Glomerular visceral epithelial cell (primary cell): ENCODE measurements around the gene VSTM2B.
"Not testable (repeated sequence)": the region's sequence is repeated elsewhere in the genome, so short reads cannot be mapped to it uniquely, and the experiment has no call there.

ENCODE experiments used
- DNase-seq: peaks from one replicate; pipeline ENCODE4 v3.0.0-alpha.2; 2016; ENCODE audit errors: extremely low spot score

The VSTM2B gene

DNA sequence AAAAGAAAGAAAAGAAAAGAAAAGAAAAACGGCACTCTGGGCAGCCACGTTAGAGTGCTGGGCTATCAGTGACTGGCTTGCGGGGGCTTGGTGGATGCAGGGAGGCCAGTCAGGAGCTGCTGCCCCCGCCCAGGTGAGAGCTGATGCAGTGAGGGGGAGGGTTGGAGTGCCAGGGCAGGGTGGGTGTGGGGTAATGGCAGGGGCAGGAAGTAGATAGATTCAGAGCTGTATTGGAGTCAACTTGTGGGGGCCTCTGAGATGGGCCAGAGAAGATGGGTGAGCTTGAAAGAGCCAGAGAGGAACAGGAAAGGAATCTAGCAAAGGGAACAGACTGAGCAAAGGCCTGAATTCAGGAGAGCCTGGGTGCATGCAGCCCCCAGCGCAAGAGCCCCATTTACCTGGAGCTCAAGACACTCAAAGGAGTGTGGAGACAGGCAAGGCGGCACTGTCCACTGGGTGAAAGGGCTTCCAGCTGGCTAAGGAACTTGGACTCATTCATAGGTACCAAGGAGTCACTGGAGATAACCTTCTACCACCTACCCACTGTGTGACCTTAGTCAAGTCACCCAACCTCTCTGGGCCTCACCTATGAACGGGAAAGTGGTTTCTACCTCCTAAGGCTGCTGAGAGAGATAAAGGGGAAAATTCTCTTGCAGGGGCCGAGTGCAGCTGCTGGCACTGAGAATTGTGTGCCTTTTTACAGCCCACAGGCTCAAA lies 20.2 kb downstream of the VSTM2B start:
- DNase-seq, result no peak

DNA sequence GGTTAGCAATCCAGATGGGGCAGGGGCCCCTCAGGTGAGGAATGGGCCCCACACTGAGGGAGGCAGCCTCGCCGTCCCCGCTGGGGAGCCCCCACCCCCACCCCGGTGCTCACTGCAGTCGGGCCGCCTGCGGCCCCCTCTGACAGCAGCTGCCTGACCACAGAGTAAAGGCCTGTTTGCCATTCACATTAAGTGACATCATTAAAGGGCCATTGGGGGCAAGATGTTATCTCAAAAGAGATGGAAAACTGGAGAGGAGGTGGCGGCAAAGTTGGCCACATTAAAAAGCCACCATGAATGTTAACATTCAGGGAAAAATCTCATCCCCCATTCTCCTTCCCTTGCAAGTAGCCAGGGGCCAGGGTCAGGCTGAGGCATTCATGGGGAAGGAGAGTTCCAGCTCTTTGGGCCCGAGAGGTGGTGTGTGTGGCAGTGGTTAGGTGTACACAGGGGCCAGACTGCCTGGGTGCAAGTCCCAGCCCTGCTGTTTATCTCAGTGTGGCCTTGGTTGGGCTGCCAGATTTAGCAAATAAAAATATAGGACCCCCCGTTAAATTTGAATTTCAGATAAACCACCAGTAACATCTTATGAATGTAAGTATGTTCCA lies 20.9 kb downstream of the VSTM2B start:
- no peak for DNase-seq

DNA sequence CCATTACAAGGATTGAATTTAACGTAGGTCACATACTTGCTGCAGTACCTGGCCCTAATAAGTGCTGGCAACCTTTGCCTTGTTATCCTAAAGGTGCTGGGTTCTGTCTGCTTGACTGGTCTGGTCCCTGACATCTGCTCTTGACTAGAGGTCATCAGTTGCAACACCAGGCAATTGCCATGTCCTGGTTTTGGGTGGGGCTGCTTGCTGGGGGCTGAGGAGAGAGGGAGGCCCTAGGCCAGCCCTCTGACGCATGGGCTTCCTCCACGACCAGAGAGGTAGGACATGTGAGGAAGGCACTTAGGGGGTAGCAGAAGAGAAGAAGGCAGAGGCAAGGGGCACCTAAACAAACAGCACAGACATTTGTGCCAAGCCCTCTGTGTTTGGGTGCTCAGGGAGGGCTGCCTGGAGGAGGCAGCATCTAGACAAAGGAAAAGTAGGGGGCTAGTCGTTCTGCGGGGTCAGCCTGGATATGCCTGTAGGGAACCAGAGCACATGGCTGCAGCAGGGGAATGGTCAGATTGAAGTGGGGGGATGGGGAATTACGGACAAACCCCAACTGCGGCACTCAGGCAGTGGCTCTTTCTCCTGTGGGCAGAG lies 21.7 kb downstream of the VSTM2B start:
- no peak for DNase-seq

DNA sequence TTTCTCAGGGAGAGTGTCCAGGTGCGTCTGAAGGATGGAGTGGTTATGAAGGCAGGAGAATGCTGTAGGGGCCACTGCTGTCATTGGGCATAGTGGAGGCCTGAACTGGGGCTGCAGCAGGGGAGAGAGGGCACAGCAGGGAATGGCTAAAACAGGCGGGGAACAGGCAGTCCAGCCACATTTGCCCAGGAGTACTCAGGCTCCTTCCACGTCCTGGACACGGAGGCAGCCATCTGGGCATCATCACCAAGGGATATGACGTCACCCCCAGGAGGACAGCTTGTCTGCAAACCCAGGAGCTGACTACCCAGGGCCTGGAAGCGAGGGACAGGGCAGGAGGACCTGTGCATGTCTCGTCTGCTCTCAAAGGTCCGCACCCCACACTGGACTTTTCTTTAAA lies 22.2 kb downstream of the VSTM2B start:
- no peak for DNase-seq

DNA sequence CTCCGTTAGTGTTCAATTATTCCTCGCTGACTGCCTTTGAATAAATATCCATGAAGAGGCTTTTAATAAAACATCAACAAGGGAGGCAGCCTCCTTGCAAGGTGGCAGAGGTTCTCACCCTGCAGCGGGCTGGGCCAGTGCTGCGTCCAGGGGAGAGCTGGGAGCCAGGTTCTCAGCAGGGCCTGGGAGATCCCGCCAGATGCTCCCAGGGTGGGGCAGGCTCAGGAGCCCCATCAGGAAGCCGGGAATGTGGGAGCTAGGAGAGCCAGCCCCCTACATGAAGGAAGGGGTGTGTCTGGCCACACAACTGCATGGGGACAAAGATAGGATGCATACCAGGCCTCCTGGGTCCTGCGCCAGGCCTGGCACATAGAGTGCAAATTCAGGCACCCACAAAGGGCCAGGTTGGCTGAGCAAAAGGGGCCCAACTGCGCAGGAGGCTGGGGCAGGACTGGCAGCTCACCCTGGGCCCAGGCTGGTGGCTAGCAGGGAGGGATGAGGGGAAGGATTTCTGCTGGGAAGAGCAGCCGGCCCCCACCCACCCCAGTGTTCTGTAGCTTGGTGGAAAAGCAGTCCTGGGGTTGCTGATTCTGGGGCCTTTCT lies 22.8 kb downstream of the VSTM2B start:
- DNase-seq, result no peak

DNA sequence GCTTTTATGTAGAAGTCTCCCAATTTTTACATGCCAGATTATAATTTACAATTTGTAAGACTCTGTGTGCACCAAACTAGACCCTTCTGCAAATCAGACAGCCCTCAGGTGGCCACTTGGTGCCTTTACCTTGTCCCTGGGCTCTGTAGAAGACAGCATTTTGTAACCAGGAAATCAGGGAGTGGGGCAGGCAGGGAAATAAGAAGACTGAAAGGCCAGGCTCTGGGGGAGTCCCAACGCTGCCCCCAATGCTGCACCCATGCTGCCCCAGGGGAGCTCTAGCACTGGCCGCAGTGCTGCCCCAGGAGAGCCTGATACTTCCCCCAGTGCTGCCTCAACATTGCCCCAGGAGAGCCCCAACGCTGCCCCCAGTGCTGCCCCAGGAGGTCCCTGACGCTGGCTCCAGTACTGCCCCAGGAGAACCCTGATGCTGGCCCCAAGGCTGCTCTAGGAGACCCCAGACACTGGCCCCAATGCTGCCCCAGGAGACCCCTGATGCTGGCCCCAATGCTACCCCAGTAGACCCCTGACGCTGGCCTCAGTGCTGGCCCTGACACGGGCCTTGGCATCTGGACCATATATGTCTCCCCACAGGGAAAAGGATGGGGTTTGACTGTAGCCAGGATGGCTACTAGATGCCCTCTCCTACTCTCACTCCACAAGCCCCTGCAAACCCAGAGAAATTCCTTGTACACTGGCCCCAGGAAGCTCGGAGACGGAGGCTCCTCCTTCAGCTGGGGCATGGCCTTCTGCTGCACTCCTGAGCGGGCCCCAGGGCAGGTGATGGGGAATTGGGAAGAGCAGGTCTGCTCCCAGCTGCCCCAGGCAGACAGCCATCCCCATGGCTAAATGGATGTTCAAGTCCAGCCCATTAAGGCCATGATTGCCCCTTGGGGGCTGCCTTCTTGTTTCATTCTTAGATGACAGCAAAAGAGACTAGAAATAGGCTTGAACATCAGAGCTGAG lies 23.6 kb downstream of the VSTM2B start:
- no peak for DNase-seq

DNA sequence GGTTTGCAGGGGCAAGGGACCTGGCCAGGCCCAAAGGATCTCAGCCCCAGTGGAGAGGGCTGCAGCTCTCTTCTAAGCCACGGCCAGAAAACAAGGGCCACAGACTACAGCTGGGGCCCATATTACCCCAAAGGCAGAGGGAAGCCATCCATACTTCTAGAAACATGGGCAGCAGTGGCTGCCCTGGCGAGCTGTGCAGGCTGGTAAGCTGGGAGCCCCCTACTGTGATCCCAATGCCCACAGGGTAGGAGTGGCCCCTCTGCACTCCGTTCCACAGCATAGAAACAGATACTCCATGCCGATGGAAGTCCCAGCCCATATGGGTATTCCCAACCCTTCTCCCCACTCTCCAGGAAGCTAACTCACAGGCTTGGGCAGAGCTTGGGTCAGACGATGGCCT lies 25.1 kb downstream of the VSTM2B start:
- no peak for DNase-seq

DNA sequence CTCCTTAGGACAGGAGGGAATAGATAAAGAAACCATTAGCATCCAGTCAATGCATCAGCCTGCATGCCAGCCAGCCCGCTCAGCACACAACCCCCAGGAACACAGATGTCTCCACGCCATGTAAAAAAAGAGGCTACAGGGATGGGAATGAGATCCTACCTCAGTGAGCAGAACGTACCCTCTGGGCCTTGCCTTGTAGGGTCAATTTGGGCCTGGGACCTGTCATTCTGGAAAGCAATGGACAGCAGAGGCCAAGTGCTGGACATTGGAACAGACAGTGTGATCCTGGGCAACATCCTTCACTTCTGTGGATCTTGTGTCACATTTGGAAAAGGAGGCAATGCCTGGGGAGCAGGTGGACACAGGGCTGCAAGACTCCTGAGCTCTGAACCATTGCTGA lies 26.0 kb downstream of the VSTM2B start:
- no peak for DNase-seq

DNA sequence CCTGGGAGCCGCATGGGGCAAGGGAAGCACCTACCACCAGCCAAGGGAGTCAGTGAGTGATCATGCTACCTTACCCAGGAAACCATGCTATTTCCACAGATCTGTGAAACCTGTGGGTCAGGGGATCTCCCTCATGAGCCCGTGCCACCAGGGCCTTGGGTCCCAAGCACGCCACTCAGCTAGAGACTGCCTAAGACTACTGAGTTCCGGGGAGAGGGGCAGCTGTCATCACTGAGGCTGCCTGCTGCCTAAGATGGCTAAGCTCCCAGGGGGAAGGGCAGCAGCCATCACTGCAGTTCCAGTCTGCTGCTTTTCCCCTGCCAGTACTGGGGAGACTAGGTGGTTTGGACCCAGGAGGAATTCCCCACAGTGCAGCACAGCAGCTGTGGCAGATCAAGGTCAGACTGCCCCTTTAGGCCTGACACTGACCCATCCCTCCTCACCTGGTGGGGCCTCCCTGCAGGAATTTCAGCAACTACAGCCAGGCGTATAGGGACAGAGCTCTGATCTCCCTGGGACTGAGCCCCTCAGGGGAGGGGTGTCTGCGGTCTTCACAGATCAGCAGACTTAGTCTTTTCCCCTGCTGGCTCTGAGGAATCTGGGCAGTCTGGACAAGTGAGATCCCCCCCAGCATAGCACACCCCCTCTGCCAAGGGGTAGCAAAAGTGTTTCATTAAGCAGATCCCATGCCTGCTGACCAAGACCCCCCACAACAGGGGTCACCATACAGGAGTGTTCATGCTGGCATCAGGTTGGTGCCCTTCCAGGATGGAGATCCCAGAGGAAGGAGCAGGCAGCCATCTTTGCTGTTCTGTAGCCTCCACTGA lies 26.9 kb downstream of the VSTM2B start:
- DNase-seq, result no peak

DNA sequence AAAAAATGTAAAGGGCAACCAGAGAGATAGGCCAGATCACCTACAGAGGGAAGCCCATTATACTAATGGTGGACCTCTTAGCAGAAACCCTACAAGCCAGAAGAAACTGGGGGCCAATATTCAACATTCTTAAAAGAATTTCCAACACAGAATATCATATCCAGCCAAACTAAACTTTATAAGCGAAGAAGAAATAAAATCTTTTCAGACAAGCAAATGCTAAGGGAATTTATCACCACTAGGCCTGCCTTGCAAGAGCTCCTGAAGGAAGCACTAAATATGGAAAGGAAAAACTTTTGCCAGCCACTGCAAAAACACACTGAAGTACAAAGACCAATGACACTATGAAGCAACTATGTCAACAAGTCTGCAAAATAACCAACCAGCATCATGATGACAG lies 28.4 kb downstream of the VSTM2B start:
- DNase-seq, result no peak

DNA sequence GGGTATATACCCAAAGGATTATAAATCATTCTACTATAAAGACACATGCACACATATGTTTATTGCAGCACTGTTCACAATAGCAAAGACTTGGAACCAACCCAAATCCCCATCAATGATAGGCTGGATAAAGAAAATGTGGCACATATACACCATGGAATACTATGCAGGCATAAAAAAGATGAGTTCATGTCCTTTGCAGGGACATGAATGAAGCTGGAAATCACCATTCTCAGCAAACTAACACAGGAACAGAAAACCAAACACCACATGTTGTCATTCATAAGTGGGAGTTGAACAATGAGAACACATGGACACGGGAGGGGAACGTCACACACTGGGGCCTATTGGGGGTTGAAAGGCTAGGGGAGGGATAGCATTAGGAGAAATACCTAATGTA lies 33.3 kb downstream of the VSTM2B start:
- not testable (repeated sequence) for DNase-seq

DNA sequence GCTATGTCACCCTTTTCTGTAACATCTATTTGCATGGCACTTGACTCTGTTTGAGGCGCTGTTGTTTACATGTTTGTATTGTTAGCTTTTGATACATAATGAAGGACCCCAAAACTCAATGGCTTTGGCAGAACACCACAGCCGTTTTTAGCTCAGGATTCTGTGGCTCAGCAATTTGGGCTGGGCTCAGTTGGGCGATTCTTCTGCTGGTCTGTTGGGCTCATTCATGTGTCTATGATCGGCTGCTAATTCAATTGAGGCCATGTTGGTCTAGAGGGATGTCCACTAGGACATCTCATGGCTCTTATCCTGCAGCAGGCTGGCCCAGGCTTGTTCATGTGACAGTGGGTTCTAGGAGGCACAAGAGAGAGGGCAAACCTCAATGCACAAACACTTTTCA lies 33.9 kb downstream of the VSTM2B start:
- DNase-seq, result no peak

DNA sequence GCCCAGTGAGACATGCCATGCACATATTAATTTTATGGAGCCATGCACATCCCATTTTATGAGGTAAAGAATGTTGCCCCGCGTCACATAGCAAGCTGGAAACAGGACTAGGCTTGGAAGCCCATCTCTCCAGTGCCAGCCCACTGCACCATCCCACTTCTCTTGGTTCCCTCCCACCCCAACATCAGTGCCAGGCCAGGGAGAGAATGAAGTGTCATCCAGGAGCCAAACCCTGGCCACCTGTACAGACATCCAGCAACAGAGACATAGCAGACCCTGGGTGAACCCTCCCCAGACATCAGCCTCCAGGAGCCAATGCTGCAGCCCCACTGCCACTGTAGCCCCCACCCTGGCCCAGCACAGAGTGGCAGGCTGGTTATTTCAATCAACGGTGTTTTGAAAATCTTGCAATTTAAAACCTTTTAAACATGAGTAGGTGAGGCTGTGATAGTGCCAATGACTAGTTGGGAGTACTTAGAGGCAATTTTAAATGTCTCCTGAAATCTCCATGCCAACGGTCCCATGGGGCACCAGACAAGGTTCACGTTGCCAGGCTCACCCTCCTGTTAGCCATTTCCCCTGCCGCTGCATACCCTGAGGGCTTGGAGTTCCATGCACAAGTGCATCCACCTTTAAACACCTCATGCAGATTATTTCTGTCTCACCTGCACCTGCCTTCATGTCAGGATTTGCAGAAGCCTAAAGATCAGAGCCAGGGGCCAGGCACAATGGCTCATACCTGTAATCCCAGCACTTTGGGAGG lies 34.7 kb downstream of the VSTM2B start:
- no peak for DNase-seq

DNA sequence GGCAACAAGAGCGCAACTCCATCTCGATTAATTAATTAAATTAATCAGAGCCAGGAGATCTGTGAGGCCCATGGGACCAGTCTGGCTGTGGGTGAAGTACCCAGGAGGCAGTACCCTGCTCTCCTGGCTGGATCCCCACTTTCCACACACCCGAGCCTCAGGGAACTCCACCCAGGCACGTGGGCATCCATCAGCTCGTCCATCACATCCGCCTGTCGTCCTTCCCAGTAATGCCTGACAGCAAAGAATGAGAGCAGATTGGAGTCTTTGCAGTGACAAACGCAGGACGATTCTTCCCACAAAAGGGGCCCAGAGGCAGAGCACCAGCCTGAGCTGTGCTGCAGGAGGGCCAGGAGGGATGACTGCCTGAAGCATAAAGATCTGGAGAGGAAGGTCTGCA lies 35.8 kb downstream of the VSTM2B start:
- DNase-seq, result no peak

DNA sequence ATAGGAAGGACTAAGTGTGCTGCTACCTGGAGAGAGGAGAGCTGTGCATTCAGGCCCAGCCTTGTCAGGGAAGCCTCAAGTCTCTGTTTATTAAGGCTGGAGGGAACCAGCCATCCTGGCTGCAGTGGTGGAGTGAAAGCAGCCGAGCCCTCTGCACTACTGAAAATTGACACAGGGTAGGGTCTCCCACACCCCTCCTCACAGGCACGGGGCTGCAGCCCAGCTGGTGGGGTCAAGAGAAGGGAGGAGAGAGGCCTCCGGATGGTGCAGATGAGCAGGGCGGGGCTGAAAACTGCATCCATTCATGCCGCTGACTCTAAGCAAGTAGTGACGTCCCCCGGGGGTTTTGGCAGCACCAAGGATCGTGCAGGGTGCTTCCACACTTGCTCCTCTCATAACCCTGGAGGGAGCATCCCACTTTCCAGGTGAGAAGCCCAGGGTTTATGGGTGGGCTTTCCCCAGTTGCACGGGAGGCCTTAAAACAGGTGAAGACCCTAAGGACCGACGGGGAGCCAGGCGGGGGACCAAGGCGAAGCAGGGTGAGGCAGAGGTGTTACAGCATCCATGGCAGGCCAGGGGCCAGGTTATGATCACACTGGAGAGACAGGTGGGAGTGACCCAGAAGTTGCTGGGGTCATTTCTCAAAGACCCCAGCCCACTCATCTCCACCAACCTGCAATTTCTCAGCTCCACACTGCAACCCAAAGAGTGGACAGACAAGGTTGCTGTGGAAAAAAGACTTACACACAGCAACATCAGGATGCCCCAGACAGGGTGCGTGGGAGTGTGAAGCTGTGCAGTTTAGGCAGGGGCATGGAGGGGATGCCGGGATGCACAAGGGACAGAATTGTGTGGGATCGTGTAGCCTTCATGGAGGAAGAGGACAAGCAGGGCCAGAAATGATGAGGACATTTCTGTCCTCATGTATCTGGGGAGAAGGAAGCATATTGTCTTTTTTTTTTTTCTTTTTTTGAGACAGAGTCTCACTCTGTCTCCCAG lies 36.8 kb downstream of the VSTM2B start:
- DNase-seq, result no peak

DNA sequence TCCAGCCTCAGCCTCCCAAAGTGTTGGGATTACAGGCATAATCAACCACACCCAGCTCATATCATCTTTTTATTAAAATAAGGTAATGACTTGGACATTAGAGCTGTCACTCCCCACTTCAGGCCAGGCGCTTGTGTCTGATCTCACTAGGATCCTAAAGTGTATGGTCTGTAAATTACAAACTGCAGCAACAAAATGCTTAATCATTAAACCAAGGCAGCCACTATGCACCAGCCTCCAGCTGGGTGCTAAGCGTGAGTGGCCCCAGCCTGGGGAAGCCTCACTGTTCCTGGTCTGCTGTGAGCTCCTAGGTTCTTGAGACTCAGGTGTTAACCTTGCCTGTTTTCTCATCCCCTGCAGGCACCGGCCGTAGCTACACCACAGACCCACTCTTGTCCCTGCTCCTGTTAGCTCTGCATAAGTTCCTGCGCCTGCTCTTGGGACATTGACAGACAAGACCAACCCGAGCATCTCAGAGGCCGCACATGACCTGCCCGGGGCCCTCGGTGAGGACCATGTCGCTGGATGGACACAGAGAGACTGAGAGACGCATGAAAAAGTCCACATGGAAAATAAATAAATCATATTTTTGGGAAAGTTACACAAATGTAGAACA lies 37.8 kb downstream of the VSTM2B start:
- no peak for DNase-seq

DNA sequence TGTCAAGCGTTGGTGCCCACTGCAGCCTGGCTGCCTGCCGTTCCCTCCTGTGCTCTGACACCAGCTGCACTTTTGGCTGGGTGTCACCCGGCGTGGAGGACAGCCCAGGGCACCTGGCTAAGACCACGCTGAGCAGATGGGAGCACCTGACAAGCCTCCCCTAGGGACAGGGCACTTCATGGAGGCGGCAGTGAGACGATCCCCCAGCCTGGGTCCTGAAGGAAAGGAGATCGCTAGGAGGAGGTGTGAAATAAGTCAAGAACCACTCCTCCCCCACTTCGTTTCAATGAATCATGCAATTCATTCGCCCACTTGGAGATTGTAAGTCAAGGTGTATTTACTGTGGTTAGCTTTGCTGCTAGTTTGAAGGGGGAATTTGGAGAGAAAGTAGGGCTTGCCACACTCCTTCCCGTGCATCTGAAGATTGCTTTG lies 38.8 kb downstream of the VSTM2B start:
- DNase-seq, result no peak

DNA sequence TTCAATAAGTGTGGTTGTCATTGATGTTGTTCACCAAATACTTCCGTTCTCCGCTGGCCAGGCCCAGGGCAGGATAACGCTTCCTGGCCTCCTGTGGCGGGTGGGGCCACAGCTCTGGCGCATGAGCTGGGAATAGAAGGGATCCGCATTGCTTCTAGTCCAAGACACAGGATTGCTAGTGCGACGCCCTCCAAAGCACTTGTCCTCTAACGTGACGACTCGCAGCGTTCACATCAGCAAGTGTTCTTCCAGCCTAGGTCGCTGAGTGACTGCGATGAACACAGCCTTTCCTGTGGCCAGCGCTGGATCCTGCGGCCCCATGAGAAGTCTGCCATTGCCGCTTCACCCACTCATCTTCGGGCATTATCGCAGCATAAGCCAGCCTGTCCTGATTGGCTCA lies 39.4 kb downstream of the VSTM2B start:
- DNase-seq, result no peak
